Measurements from ENCODE around the gene RPL36AL. TPM values are rescaled to one million over a fixed set of nuclear protein-coding genes. Genes with fewer than 3 reads are reported as not detected.

Gene RPL36AL
- total RNA-seq (2014; rRNA removed; shearing (Covaris generic)), result 283 and 317 TPM in 2 replicates
- polyA plus RNA-seq (2015; cell fraction: cytosol; rRNA removed), result 240 and 248 TPM in 2 replicates
- 93.7 and 94.2 TPM in 2 replicates for polyA plus RNA-seq (2015; cell fraction: nucleus; rRNA removed)

GRCh38 chr14:49620182-49621113 lies at the start of gene RPL36AL, which contains the start of gene MGAT2:
TSS of gene RPL36AL (minus strand) at chr14:49620626. CDS start at chr14:49619104, 1,522 bp downstream.
TSS of gene MGAT2 (plus strand) at chr14:49620799. CDS start at chr14:49621269, 470 bp downstream.
- peak; percentile 99 for DNase-seq (ENCODE audit: low read depth)

GRCh38 chr14:49659526-49660455 lies 39.4 kb upstream of the RPL36AL start:
- no peak for DNase-seq (ENCODE audit: low read depth)

GRCh38 chr14:49657500-49657899 lies 37.1 kb upstream of the RPL36AL start:
- peak; percentile 24 for DNase-seq (ENCODE audit: low read depth)

GRCh38 chr14:49654511-49654910 lies 34.1 kb upstream of the RPL36AL start:
- DNase-seq (ENCODE audit: low read depth), result no peak

GRCh38 chr14:49653508-49653907 lies 33.1 kb upstream of the RPL36AL start:
- DNase-seq (ENCODE audit: low read depth), result no peak

GRCh38 chr14:49642163-49642562 lies 21.7 kb upstream of the RPL36AL start:
- no peak for DNase-seq (ENCODE audit: low read depth)

- no peak for DNase-seq (ENCODE audit: low read depth)
These were observed 21.3 kb upstream of the RPL36AL start for GRCh38 chr14:49641697-49642129.

- DNase-seq (ENCODE audit: low read depth), result no peak
These were observed 20.4 kb upstream of the RPL36AL start for GRCh38 chr14:49640540-49641417.

- DNase-seq (ENCODE audit: low read depth), result no peak
These were observed 17.2 kb upstream of the RPL36AL start for GRCh38 chr14:49637534-49638078.

GRCh38 chr14:49636866-49637265 lies 16.4 kb upstream of the RPL36AL start:
- DNase-seq (ENCODE audit: low read depth), result no peak

GRCh38 chr14:49634547-49635334 lies 14.3 kb upstream of the RPL36AL start, which contains the start of gene DNAAF2:
TSS of gene DNAAF2 (minus strand) at chr14:49635244. CDS start at chr14:49635149, 95 bp downstream.
- DNase-seq (ENCODE audit: low read depth), result peak; percentile 48

- peak; percentile 88 for DNase-seq (ENCODE audit: low read depth)
These were observed 13.5 kb upstream of the RPL36AL start for GRCh38 chr14:49633640-49634546.

- no peak for DNase-seq (ENCODE audit: low read depth)
These were observed 3.8 kb upstream of the RPL36AL start for GRCh38 chr14:49623941-49624839.

- DNase-seq (ENCODE audit: low read depth), result no peak
These were observed 3.0 kb upstream of the RPL36AL start for GRCh38 chr14:49623387-49623786.

- no peak for DNase-seq (ENCODE audit: low read depth)
These were observed 1.7 kb upstream of the RPL36AL start for GRCh38 chr14:49622022-49622607.

GRCh38 chr14:49621114-49621881 lies 872 bp upstream of the RPL36AL start:
- DNase-seq (ENCODE audit: low read depth), result no peak
